ENCODE measurements around the gene KIAA0232. TPM values are rescaled to one million over a fixed set of nuclear protein-coding genes. Genes with fewer than 3 reads are reported as not detected.

KIAA0232 gene
- total and polyA plus RNA-seq, 4 donors, result 8.9 to 34.4 (median 18.5) TPM

- no peak for TF ChIP-seq ATF3 (IDR thresholded peaks at IDR 0.05)
Observed at GRCh38 chr4:6889101-6889735, 106.7 kb downstream of the KIAA0232 start (continued).

GRCh38 chr4:6889736-6890324, 107.3 kb downstream of the KIAA0232 start:
- no peak for TF ChIP-seq FOXA1 (IDR thresholded peaks at IDR 0.05)
- no peak for TF ChIP-seq CTCF (IDR thresholded peaks at IDR 0.05; ENCODE audit: low read depth, low read length, missing input control)
- no peak for TF ChIP-seq GABPA (IDR thresholded peaks at IDR 0.05 in 1 of 2, conservative IDR thresholded peaks at IDR 0.05 in 1 of 2)
- TF ChIP-seq REST (IDR thresholded peaks at IDR 0.05), result no peak
- TF ChIP-seq EGR1 (IDR thresholded peaks at IDR 0.05; ENCODE audit: low read depth in 2 of 2), result no peak
- no peak for TF ChIP-seq ATF3 (IDR thresholded peaks at IDR 0.05)
- TF ChIP-seq TAF1 (conservative IDR thresholded peaks at IDR 0.05), result no peak
- no peak for TF ChIP-seq ZBTB33 (IDR thresholded peaks at IDR 0.05)
- no peak for TF ChIP-seq JUND (IDR thresholded peaks at IDR 0.05)
- TF ChIP-seq HNF4G (IDR thresholded peaks at IDR 0.05), result no peak
- Histone ChIP-seq H3K9ac (ENCODE audit: low read depth in 1 of 2, low read length in 2 of 2) (no peak overlapping the region), H3K36me3 (ENCODE audit: control insufficient read depth in 4 of 4, insufficient read depth in 3 of 4, low read depth in 1 of 4, low read length in 3 of 4) (no peaks in the 10 kb centered on the region), H3K4me3 (ENCODE audit: low read depth in 1 of 3, low read length in 3 of 3) (no peak overlapping the region), H3K9me3 (ENCODE audit: control insufficient read depth in 4 of 4, low read length in 3 of 4) (peaks cover 0 to 3% (median 0%) of the 10 kb centered on the region in 4 donors), H3K4me1 (ENCODE audit: control insufficient read depth in 4 of 4, insufficient read depth in 4 of 4, low read length in 3 of 4) (peaks cover 19 to 47% (median 32%) of the 10 kb centered on the region in 4 donors), H3K27ac (ENCODE audit: low read depth in 1 of 2, low read length in 2 of 2) (no peak overlapping the region), H3K27me3 (ENCODE audit: control insufficient read depth in 4 of 4, insufficient read depth in 4 of 4, low read length in 3 of 4) (no peaks in the 10 kb centered on the region)
- DNase-seq (ENCODE audit: low spot score), result no peak
- 92% methylated on average over 15 of the region's 15 CpGs for WGBS
